GM21390 (cell line): ENCODE measurements around the gene MDP1.

Experiments
- ATAC-seq: cut with Tn5 transposase; IDR thresholded peaks from one replicate; pipeline ENCODE4 v1.9.1; 2021; ENCODE audit not compliant: unreplicated experiment

MDP1 gene

GRCh38 chr14:24215495-24216344, at the start of gene MDP1:
TSS of gene MDP1 (minus strand) at chr14:24216066. CDS start at chr14:24215955, 111 bp downstream.
- ATAC-seq: peak; percentile 62

GRCh38 chr14:24264298-24264697, 48.4 kb upstream of the MDP1 start:
- no peak for ATAC-seq

GRCh38 chr14:24263848-24264247, 48.0 kb upstream of the MDP1 start:
- ATAC-seq: no peak

GRCh38 chr14:24262821-24263733, 47.2 kb upstream of the MDP1 start, which contains the start of gene TGM1:
TSS of gene TGM1 (minus strand) at chr14:24263177. CDS start at chr14:24262352, 825 bp downstream.
- ATAC-seq: no peak

GRCh38 chr14:24261969-24262327, 46.1 kb upstream of the MDP1 start:
- ATAC-seq: no peak

GRCh38 chr14:24261256-24261968, 45.5 kb upstream of the MDP1 start:
- ATAC-seq: no peak

- no peak for ATAC-seq
Measured at GRCh38 chr14:24260780-24261157, 44.9 kb upstream of the MDP1 start.

- no peak for ATAC-seq
Measured at GRCh38 chr14:24260026-24260779, 44.3 kb upstream of the MDP1 start.

GRCh38 chr14:24259282-24260025, 43.6 kb upstream of the MDP1 start:
- ATAC-seq: no peak

GRCh38 chr14:24258548-24259265, 42.8 kb upstream of the MDP1 start:
- no peak for ATAC-seq

- no peak for ATAC-seq
Measured at GRCh38 chr14:24258119-24258518, 42.3 kb upstream of the MDP1 start.

- ATAC-seq: no peak
Measured at GRCh38 chr14:24256960-24257359, 41.1 kb upstream of the MDP1 start.

- no peak for ATAC-seq
Measured at GRCh38 chr14:24255931-24256711, 40.3 kb upstream of the MDP1 start.

- ATAC-seq: no peak
Measured at GRCh38 chr14:24255438-24255837, 39.6 kb upstream of the MDP1 start.

GRCh38 chr14:24254630-24255392, 38.9 kb upstream of the MDP1 start:
- ATAC-seq: no peak

- no peak for ATAC-seq
Measured at GRCh38 chr14:24253936-24254335, 38.1 kb upstream of the MDP1 start.

GRCh38 chr14:24252289-24253124, 36.6 kb upstream of the MDP1 start:
- ATAC-seq: no peak
